Kidney epithelial cell (primary cell): ENCODE measurements around the gene OCIAD1. TPM values are rescaled to one million over a fixed set of nuclear protein-coding genes. Genes with fewer than 3 reads are reported as not detected.
A peak's percentile ranks its signal among the peaks of the same experiment; 100 is the strongest.

Source experiments
- DNase-seq: peaks from one replicate; pipeline ENCODE4 v3.0.0-alpha.2; 2010; ENCODE audit warnings: low read depth
- H3K27me3 ChIP-seq: 2 replicates; pipeline ENCODE4 v1.6.0; 2011; ENCODE audit warnings: low read length; ENCODE audit not compliant: control insufficient read depth, insufficient read depth
- H3K36me3 ChIP-seq: 2 replicates; pipeline ENCODE4 v1.5.1; 2011; ENCODE audit warnings: low read length; ENCODE audit not compliant: control insufficient read depth, insufficient read depth
- H3K4me3 ChIP-seq: 2 replicates; pipeline ENCODE4 v1.5.1; 2011; ENCODE audit warnings: low read depth, mild to moderate bottlenecking, control low read depth, low read length
- CTCF ChIP-seq: IDR thresholded peaks from 2 replicates; pipeline ENCODE4 v1.5.1; 2011; ENCODE audit warnings: mild to moderate bottlenecking, moderate library complexity, low read length, control low read depth, inconsistent platforms; ENCODE audit not compliant: insufficient read depth, poor library complexity, severe bottlenecking
- total RNA-seq: library from RNA; depleted of rRNA; stranded (reverse); fragments of >200 nt; gene quantifications from 2 replicates; pipeline ENCODE4 v1.2.3, GENCODE V29; 2015

The OCIAD1 gene
- total RNA-seq, 1 donor from 2014 or later, result 166 TPM

DNA sequence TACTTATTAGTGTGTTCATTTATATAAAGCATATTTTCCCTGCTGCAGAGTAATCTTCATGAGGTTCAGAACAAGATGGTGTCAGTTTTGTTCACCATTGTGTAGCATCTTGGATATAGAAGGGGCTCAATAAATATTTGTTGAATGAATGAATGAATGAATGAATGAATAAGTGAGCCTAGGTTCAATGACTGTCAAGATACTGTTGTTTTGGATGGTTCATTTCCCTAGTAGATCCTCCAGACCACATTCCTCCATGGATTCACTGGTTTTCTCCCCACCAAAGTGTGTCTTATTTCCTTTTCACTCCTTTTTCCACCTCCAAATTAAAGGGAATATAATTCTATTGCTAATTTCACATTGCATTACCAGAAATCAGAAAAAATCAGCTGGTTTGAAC lies 77.8 kb downstream of the OCIAD1 start:
- Histone ChIP-seq H3K27me3 (no peaks in the 10 kb centered on the region), H3K4me3 (no peak overlapping the region), H3K36me3 (peaks cover 2% of the 10 kb centered on the region)
- DNase-seq, result no peak
- no peak for TF ChIP-seq CTCF

GRCh38 chr4:48909697-48910096 lies 78.8 kb downstream of the OCIAD1 start:
- peak; percentile 99 for DNase-seq
- no peak for TF ChIP-seq CTCF
- Histone ChIP-seq H3K36me3 (no peaks in the 10 kb centered on the region), H3K4me3 (no peak overlapping the region), H3K27me3 (no peaks in the 10 kb centered on the region)

DNA sequence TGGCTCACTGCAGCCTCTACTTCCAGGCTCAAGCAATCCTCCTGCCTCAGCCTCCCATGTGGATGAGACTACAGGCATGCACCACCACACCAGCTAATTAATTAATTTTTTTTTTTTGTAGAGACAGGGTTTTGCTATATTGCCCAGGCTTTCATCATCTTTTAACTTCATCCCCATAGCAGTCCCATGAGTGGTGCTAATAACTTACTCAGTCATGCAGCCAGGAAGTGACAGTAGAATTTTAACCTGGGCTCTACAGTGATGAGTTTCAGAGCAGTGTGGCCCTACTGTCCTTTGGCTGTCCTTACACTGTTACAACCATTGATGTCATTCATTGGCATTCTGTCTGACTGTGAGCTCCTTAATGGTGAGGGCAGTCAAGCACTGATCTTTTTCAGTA lies 79.6 kb downstream of the OCIAD1 start:
- Histone ChIP-seq H3K36me3 (no peaks in the 10 kb centered on the region), H3K27me3 (no peaks in the 10 kb centered on the region), H3K4me3 (no peak overlapping the region)
- DNase-seq, result no peak
- TF ChIP-seq CTCF, result no peak

Other genes starting within 250 kb of the OCIAD1 start
- 31.7 and 35.0 TPM in 2 replicates for gene FRYL, start 50.8 kb upstream of the OCIAD1 start, total RNA-seq
- gene OCIAD2, start 75.7 kb downstream of the OCIAD1 start, total RNA-seq, result 384 and 439 TPM in 2 replicates
- 1.3 and 3.3 TPM in 2 replicates for gene CWH43, start 155.2 kb downstream of the OCIAD1 start, total RNA-seq